ENCODE measurements around the gene CCL18.
"Not testable (repeated sequence)": the region's sequence is repeated elsewhere in the genome, so short reads cannot be mapped to it uniquely, and the experiment has no call there.

Gene CCL18

GRCh38 chr17:36060816-36061215 is 3.3 kb upstream of the CCL18 start:
- H3K4me3 ChIP-seq: no peak overlapping the region
- H3K9ac ChIP-seq (ENCODE audit: insufficient read length): no peak overlapping the region
- TF ChIP-seq POLR2AphosphoS5 (IDR thresholded peaks at IDR 0.05; ENCODE audit: borderline replicate concordance, low read depth, low read length): no peak
- no peak overlapping the region for H3K27ac ChIP-seq
- no peak for DNase-seq (ENCODE audit: low read depth, low spot score)
- no peaks in the 10 kb centered on the region for H3K9me3 ChIP-seq (ENCODE audit: low read depth, low read length)
- no peaks in the 10 kb centered on the region for H3K36me3 ChIP-seq (ENCODE audit: insufficient read depth, low read length)

- Histone ChIP-seq H3K9me3 (ENCODE audit: low read depth, low read length) (no peaks in the 10 kb centered on the region), H3K4me3 (no peak overlapping the region), H3K27ac (no peak overlapping the region), H3K9ac (ENCODE audit: insufficient read length) (no peak overlapping the region), H3K36me3 (ENCODE audit: insufficient read depth, low read length) (no peaks in the 10 kb centered on the region)
- no peak for TF ChIP-seq EZH2 (IDR thresholded peaks at IDR 0.05)
- TF ChIP-seq POLR2AphosphoS5 (IDR thresholded peaks at IDR 0.05; ENCODE audit: borderline replicate concordance, low read depth, low read length): no peak
- TF ChIP-seq FOXP2 (optimal IDR thresholded peaks at IDR 0.05; ENCODE audit: control extremely low read depth, extremely low read length, insufficient read depth): no peak
- DNase-seq (ENCODE audit: low read depth, low spot score): no peak
Observed at GRCh38 chr17:36066365-36066985, 2.4 kb downstream of the CCL18 start.

GRCh38 chr17:36068524-36068923 is 4.5 kb downstream of the CCL18 start:
- no peak overlapping the region for H3K4me3 ChIP-seq
- TF ChIP-seq FOXP2 (optimal IDR thresholded peaks at IDR 0.05; ENCODE audit: control extremely low read depth, extremely low read length, insufficient read depth) (no peak), POLR2AphosphoS5 (IDR thresholded peaks at IDR 0.05; ENCODE audit: borderline replicate concordance, low read depth, low read length) (no peak), EZH2 (IDR thresholded peaks at IDR 0.05) (no peak)
- H3K27ac ChIP-seq: no peak overlapping the region
- H3K9ac ChIP-seq (ENCODE audit: insufficient read length): no peak overlapping the region
- no peaks in the 10 kb centered on the region for H3K9me3 ChIP-seq (ENCODE audit: low read depth, low read length)
- H3K36me3 ChIP-seq (ENCODE audit: insufficient read depth, low read length): no peaks in the 10 kb centered on the region
- DNase-seq (ENCODE audit: low read depth, low spot score): no peak

GRCh38 chr17:36069136-36069535 is 5.1 kb downstream of the CCL18 start:
- no peak for DNase-seq (ENCODE audit: low read depth, low spot score)
- Histone ChIP-seq H3K36me3 (ENCODE audit: insufficient read depth, low read length) (no peaks in the 10 kb centered on the region), H3K9me3 (ENCODE audit: low read depth, low read length) (no peaks in the 10 kb centered on the region), H3K27ac (no peak overlapping the region), H3K9ac (ENCODE audit: insufficient read length) (no peak overlapping the region), H3K4me3 (no peak overlapping the region)
- TF ChIP-seq POLR2AphosphoS5 (IDR thresholded peaks at IDR 0.05; ENCODE audit: borderline replicate concordance, low read depth, low read length): no peak
- TF ChIP-seq FOXP2 (optimal IDR thresholded peaks at IDR 0.05; ENCODE audit: control extremely low read depth, extremely low read length, insufficient read depth): no peak
- no peak for TF ChIP-seq EZH2 (IDR thresholded peaks at IDR 0.05)

GRCh38 chr17:36070427-36070826 is 6.4 kb downstream of the CCL18 start:
- Histone ChIP-seq H3K27ac (no peak overlapping the region), H3K4me3 (no peak overlapping the region), H3K9me3 (ENCODE audit: low read depth, low read length) (no peaks in the 10 kb centered on the region), H3K9ac (ENCODE audit: insufficient read length) (no peak overlapping the region), H3K36me3 (ENCODE audit: insufficient read depth, low read length) (no peaks in the 10 kb centered on the region)
- DNase-seq (ENCODE audit: low read depth, low spot score): no peak
- TF ChIP-seq POLR2AphosphoS5 (IDR thresholded peaks at IDR 0.05; ENCODE audit: borderline replicate concordance, low read depth, low read length) (no peak), FOXP2 (optimal IDR thresholded peaks at IDR 0.05; ENCODE audit: control extremely low read depth, extremely low read length, insufficient read depth) (no peak), EZH2 (IDR thresholded peaks at IDR 0.05) (no peak)

- Histone ChIP-seq H3K9me3 (ENCODE audit: low read depth, low read length) (no peaks in the 10 kb centered on the region), H3K27ac (no peak overlapping the region), H3K4me3 (no peak overlapping the region), H3K36me3 (ENCODE audit: insufficient read depth, low read length) (no peaks in the 10 kb centered on the region), H3K9ac (ENCODE audit: insufficient read length) (no peak overlapping the region)
- DNase-seq (ENCODE audit: low read depth, low spot score): no peak
- no peak for TF ChIP-seq FOXP2 (optimal IDR thresholded peaks at IDR 0.05; ENCODE audit: control extremely low read depth, extremely low read length, insufficient read depth)
- TF ChIP-seq POLR2AphosphoS5 (IDR thresholded peaks at IDR 0.05; ENCODE audit: borderline replicate concordance, low read depth, low read length): no peak
Observed at GRCh38 chr17:36071751-36072150, 7.7 kb downstream of the CCL18 start.

- no peak for DNase-seq (ENCODE audit: low read depth, low spot score)
- no peaks in the 10 kb centered on the region for H3K36me3 ChIP-seq (ENCODE audit: insufficient read depth, low read length)
- no peak overlapping the region for H3K27ac ChIP-seq
- H3K9ac ChIP-seq (ENCODE audit: insufficient read length): no peak overlapping the region
- H3K4me3 ChIP-seq: no peak overlapping the region
- TF ChIP-seq FOXP2 (optimal IDR thresholded peaks at IDR 0.05; ENCODE audit: control extremely low read depth, extremely low read length, insufficient read depth) (no peak), EZH2 (IDR thresholded peaks at IDR 0.05) (no peak), POLR2AphosphoS5 (IDR thresholded peaks at IDR 0.05; ENCODE audit: borderline replicate concordance, low read depth, low read length) (no peak)
- H3K9me3 ChIP-seq (ENCODE audit: low read depth, low read length): no peaks in the 10 kb centered on the region
Observed at GRCh38 chr17:36072431-36073121, 8.5 kb downstream of the CCL18 start.

GRCh38 chr17:36074365-36074764 is 10.3 kb downstream of the CCL18 start:
- no peak for DNase-seq (ENCODE audit: low read depth, low spot score)

GRCh38 chr17:36081681-36082471 is 17.8 kb downstream of the CCL18 start:
- not testable (repeated sequence) for H3K9me3 ChIP-seq (ENCODE audit: low read depth, low read length); H3K36me3 ChIP-seq (ENCODE audit: insufficient read depth, low read length); H3K4me3 ChIP-seq; H3K27ac ChIP-seq; DNase-seq (ENCODE audit: low read depth, low spot score); H3K9ac ChIP-seq (ENCODE audit: insufficient read length)

More at GRCh38 chr17:36074365-36074764, 10.3 kb downstream of the CCL18 start:
- Histone ChIP-seq H3K9ac (ENCODE audit: insufficient read length) (no peak overlapping the region), H3K9me3 (ENCODE audit: low read depth, low read length) (no peaks in the 10 kb centered on the region), H3K27ac (no peak overlapping the region), H3K36me3 (ENCODE audit: insufficient read depth, low read length) (no peaks in the 10 kb centered on the region), H3K4me3 (no peak overlapping the region)
- TF ChIP-seq FOXP2 (optimal IDR thresholded peaks at IDR 0.05; ENCODE audit: control extremely low read depth, extremely low read length, insufficient read depth): no peak
- TF ChIP-seq POLR2AphosphoS5 (IDR thresholded peaks at IDR 0.05; ENCODE audit: borderline replicate concordance, low read depth, low read length): no peak
- no peak for TF ChIP-seq EZH2 (IDR thresholded peaks at IDR 0.05)

GRCh38 chr17:36082482-36083120 is 18.5 kb downstream of the CCL18 start:
- H3K36me3 ChIP-seq (ENCODE audit: insufficient read depth, low read length); H3K27ac ChIP-seq; DNase-seq (ENCODE audit: low read depth, low spot score); H3K9ac ChIP-seq (ENCODE audit: insufficient read length); H3K9me3 ChIP-seq (ENCODE audit: low read depth, low read length); H3K4me3 ChIP-seq: not testable (repeated sequence)

- not testable (repeated sequence) for H3K4me3 ChIP-seq; H3K9ac ChIP-seq (ENCODE audit: insufficient read length); H3K36me3 ChIP-seq (ENCODE audit: insufficient read depth, low read length); DNase-seq (ENCODE audit: low read depth, low spot score); H3K27ac ChIP-seq; H3K9me3 ChIP-seq (ENCODE audit: low read depth, low read length)
Observed at GRCh38 chr17:36083691-36084090, 19.6 kb downstream of the CCL18 start.
